SK-N-SH (cell line): ENCODE measurements around the gene SLC9A4. TPM values are rescaled to one million over a fixed set of nuclear protein-coding genes. Genes with fewer than 3 reads are reported as not detected.

Experiments used
- CTCF ChIA-PET: fragments of 300-600, 350-600 bp; formaldehyde crosslinking; extraction: SDS; loops from one replicate; lab custom pipeline; 2021; lab: Yijun Ruan, JAX
- POLR2A ChIA-PET: fragments of 350-600 bp; sonication (Branson Sonifier 250); formaldehyde crosslinking; extraction: SDS; loops from one replicate; lab custom pipeline; 2020; ENCODE audit warnings: antibody characterized with exemption, inconsistent platforms; lab: Yijun Ruan, JAX
- DNase-seq: peaks from one replicate; pipeline ENCODE4 v3.0.0; 2012
- H2AFZ ChIP-seq: fragments of 200-600 bp; sonication (generic); 2 replicates; pipeline ENCODE4 v1.8.1; 2016; ENCODE audit warnings: antibody characterized with exemption, mild to moderate bottlenecking, low read depth
- H3F3A ChIP-seq: fragments of 200-600 bp; sonication (generic); replicated peaks from 2 replicates; pipeline ENCODE3; 2016; ENCODE audit warnings: antibody characterized with exemption, mild to moderate bottlenecking; ENCODE audit not compliant: insufficient read depth
- H3K27ac ChIP-seq, 2 experiments: fragments of 200-500 bp in 1 of 2; fragments of 200-600 bp in 1 of 2; sonication (Bioruptor generic) in 1 of 2; sonication (generic), shearing (Covaris generic) in 1 of 2; 2 replicates each; pipeline versions ENCODE4 v1.5.1 to v1.6.1; 2014 to 2016; ENCODE audit warnings: low read depth in 2 of 2, inconsistent platforms in 1 of 2, low read length in 1 of 2, mild to moderate bottlenecking in 1 of 2, mixed read lengths in 1 of 2
- H3K27me3 ChIP-seq: fragments of 200-600 bp; sonication (generic), shearing (Covaris generic); 2 replicates; pipeline ENCODE4 v1.6.1; 2016; ENCODE audit warnings: mixed run types; ENCODE audit not compliant: insufficient read depth
- H3K36me3 ChIP-seq, 2 experiments: fragments of 200-500 bp in 1 of 2; fragments of 200-600 bp in 1 of 2; sonication (Bioruptor generic) in 1 of 2; sonication (generic) in 1 of 2; replicated peaks in 1 of 2; 2 replicates each; pipeline versions ENCODE3 to v1.5.1; 2014 to 2016; ENCODE audit warnings: low read length in 1 of 2, mild to moderate bottlenecking in 1 of 2; ENCODE audit not compliant: insufficient read depth in 2 of 2, control insufficient read depth in 1 of 2
- H3K4me1 ChIP-seq, 2 experiments: fragments of 200-500 bp in 1 of 2; fragments of 200-600 bp in 1 of 2; sonication (Bioruptor generic) in 1 of 2; sonication (generic), shearing (Covaris generic) in 1 of 2; 2 replicates each; pipeline versions ENCODE4 v1.5.1 to v1.6.1; 2014 to 2016; ENCODE audit warnings: low read depth in 1 of 2, low read length in 1 of 2, mixed run types in 1 of 2; ENCODE audit not compliant: insufficient read depth in 2 of 2, control insufficient read depth in 1 of 2
- H3K4me2 ChIP-seq: fragments of 200-600 bp; sonication (generic), shearing (Covaris generic); 2 replicates; pipeline ENCODE4 v1.6.1; 2017; ENCODE audit warnings: mixed run types
- H3K4me3 ChIP-seq, 2 experiments: fragments of 200-500 bp in 1 of 2; fragments of 200-600 bp in 1 of 2; sonication (Bioruptor generic) in 1 of 2; sonication (generic), shearing (Covaris generic) in 1 of 2; 2 replicates each; pipeline versions ENCODE4 v1.5.1 to v1.8.1; 2014 to 2016; ENCODE audit warnings: low read depth in 2 of 2, inconsistent platforms in 1 of 2, low read length in 1 of 2, mild to moderate bottlenecking in 1 of 2, mixed read lengths in 1 of 2, moderate library complexity in 1 of 2
- H3K79me2 ChIP-seq: fragments of 200-600 bp; sonication (generic); 2 replicates; pipeline ENCODE4 v1.8.1; 2017; ENCODE audit warnings: mild to moderate bottlenecking; ENCODE audit not compliant: insufficient read depth
- H3K9ac ChIP-seq: fragments of 200-600 bp; sonication (generic); 2 replicates; pipeline ENCODE4 v1.6.1; 2017; ENCODE audit warnings: mixed run types
- H3K9me2 ChIP-seq: fragments of 200-600 bp; sonication (generic); 2 replicates; pipeline ENCODE4 v1.6.1; 2017; ENCODE audit warnings: mixed run types
- H3K9me3 ChIP-seq: fragments of 200-600 bp; sonication (generic); 2 replicates; pipeline ENCODE4 v1.6.1; 2017; ENCODE audit warnings: mixed run types, mild to moderate bottlenecking, moderate library complexity
- H4K20me1 ChIP-seq: fragments of 200-600 bp; sonication (generic); 2 replicates; pipeline ENCODE4 v1.6.1; 2017; ENCODE audit warnings: mild to moderate bottlenecking, mixed run types; ENCODE audit not compliant: insufficient read depth
- CTCF ChIP-seq: fragments of 200-600 bp; sonication (generic); IDR thresholded peaks from 2 replicates; pipeline ENCODE4 v1.6.1; 2017; ENCODE audit warnings: antibody characterized with exemption, mild to moderate bottlenecking, moderate library complexity
- ELF1 ChIP-seq: IDR thresholded peaks from 2 replicates; pipeline ENCODE4 v1.4.0; 2012
- EP300 ChIP-seq, 2 experiments: IDR thresholded peaks; 2 replicates each; pipeline versions ENCODE4 v1.4.0 to v1.6.1; 2012; ENCODE audit warnings: borderline replicate concordance in 1 of 2, low read depth in 1 of 2, low read length in 1 of 2
- EZH2phosphoT487 ChIP-seq: fragments of 200-600 bp; sonication (generic); IDR thresholded peaks from 2 replicates; pipeline ENCODE4 v1.6.1; 2017; ENCODE audit warnings: low read depth, mixed run types, mild to moderate bottlenecking, antibody characterized with exemption, moderate library complexity, borderline replicate concordance
- GATA2 ChIP-seq: sonication (generic); formaldehyde crosslinking; IDR thresholded peaks from 2 replicates; pipeline ENCODE4 v1.5.0; 2020; ENCODE audit warnings: mild to moderate bottlenecking, missing genetic modification reagents
- MEF2A ChIP-seq: IDR thresholded peaks from 2 replicates; pipeline ENCODE4 v1.4.0; 2012; ENCODE audit warnings: low read depth, borderline replicate concordance
- RAD21 ChIP-seq: IDR thresholded peaks from 2 replicates; pipeline ENCODE4 v1.6.1; 2012; ENCODE audit warnings: mild to moderate bottlenecking, low read length
- RFX5 ChIP-seq: IDR thresholded peaks from 2 replicates; pipeline ENCODE4 v1.6.1; 2012; ENCODE audit warnings: mild to moderate bottlenecking, improper control_type of control experiment, low read length
- SIN3A ChIP-seq: IDR thresholded peaks from 2 replicates; pipeline ENCODE4 v1.6.1; 2012; ENCODE audit warnings: low read depth, mild to moderate bottlenecking, low read length, moderate library complexity, borderline replicate concordance
- SMC3 ChIP-seq: IDR thresholded peaks from 2 replicates; pipeline ENCODE4 v1.6.1; 2012; ENCODE audit warnings: low read depth, low read length, improper control_type of control experiment
- YY1 ChIP-seq: IDR thresholded peaks from 2 replicates; pipeline ENCODE4 v1.4.0; 2012; ENCODE audit warnings: low read depth, mild to moderate bottlenecking
- WGBS: methylation state at CpG from one replicate; pipeline ENCODE4 v1.1.6; 2017; ENCODE audit warnings: low lambda C conversion rate; 5-methylcytosine and 5-hydroxymethylcytosine counted together
- polyA plus RNA-seq, 3 experiments: library from polyadenylated mRNA; depleted of rRNA; stranded (reverse); fragments of >200 nt; gene quantifications; 2 replicates each; pipeline ENCODE4 v1.2.3, GENCODE V29; 2012
- TF ChIP-seq, protein P1 (sequence below): fragments of 150-350 bp; IDR thresholded peaks from 2 replicates; pipeline ENCODE4 v1.6.1; 2016; ENCODE audit warnings: mild to moderate bottlenecking, low read depth, low read length
- TF ChIP-seq, protein P2 (sequence below): IDR thresholded peaks from 2 replicates; pipeline ENCODE4 v1.4.0; 2012; ENCODE audit warnings: low read depth, borderline replicate concordance

SLC9A4 gene
- polyA plus RNA-seq (2012; rRNA removed), result 0.07 and 0.11 TPM in 2 replicates
- 0.10 and 0.12 TPM in 2 replicates for polyA plus RNA-seq (2012; cell fraction: cytosol; rRNA removed)
- 0.15 TPM in 1 of 2 replicates, not detected in the other for polyA plus RNA-seq (2012; cell fraction: nucleus; rRNA removed)

DNA sequence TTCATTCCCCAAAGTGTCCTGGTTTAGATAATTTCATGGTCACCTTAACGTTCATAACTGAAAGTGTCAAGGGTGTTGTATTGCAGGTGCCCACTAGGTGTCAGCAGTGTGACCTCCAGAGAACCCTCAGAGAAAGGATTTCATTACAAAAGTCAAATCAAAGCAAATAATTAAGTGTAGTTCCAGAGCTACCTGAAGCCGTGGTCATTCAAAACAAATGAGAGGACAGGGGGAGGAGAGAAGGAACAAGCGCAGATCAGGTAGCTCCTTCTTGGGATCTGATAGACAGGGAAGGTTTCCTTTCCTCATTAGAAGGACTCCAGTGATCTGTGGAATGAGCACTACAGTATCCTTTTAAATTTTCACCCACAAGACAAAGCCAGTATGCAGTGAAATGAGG is at the start of gene SLC9A4:
SLC9A4 (plus strand) TSS at position 207 of the 400 bp plus-strand sequence. CDS start 534 bp downstream, outside the sequence.
- peak within 1 kb of the TSS in 1 of 2 experiments; percentile 10; a peak in 1 of 4 replicates for H3K4me3 ChIP-seq
- H3K9me2 ChIP-seq, result no peaks in the 10 kb centered on the region
- TF ChIP-seq EZH2phosphoT487, result no peak
- peak; percentile 78 for TF ChIP-seq SMC3
- peak; percentile 98 for TF ChIP-seq CTCF
- TF ChIP-seq RAD21, result peak; percentile 66
- H3K4me2 ChIP-seq, result no peak within 1 kb of the TSS
- POLR2A ChIA-PET, result no interaction called here
- no peaks in the 10 kb centered on the region for H3K79me2 ChIP-seq
- H3K9me3 ChIP-seq, result peaks cover 9% of the 10 kb centered on the region
- no peak within 1 kb of the TSS for H3K9ac ChIP-seq
- no peaks in the 10 kb centered on the region for H3K4me1 ChIP-seq
- WGBS, result 0% methylated on average over 3 of the region's 3 CpGs
- DNase-seq, result peak; percentile 34
- H3K27ac ChIP-seq, result no peak within 1 kb of the TSS
- H3K27me3 ChIP-seq, result no peaks in the 10 kb centered on the region
- H4K20me1 ChIP-seq, result no peaks in the 10 kb centered on the region
- H3K36me3 ChIP-seq, result no peaks in the 10 kb centered on the region
- H2AFZ ChIP-seq, result peak within 1 kb of the TSS; percentile 9; the same call in 1 of the 2 replicates
- CTCF ChIA-PET, result interaction anchor here (0.6 to 3.4 kb wide), 24 partner anchors 8 to 310 kb away, joined by 3 to 26 read pairs (median 5); partner anchors contain the start of gene IL18RAP
- no peaks in the 10 kb centered on the region for H3F3A ChIP-seq

GRCh38 chr2:102423368-102423767 is 49.7 kb upstream of the SLC9A4 start:
- POLR2A ChIA-PET, result no interaction called here
- TF ChIP-seq, protein P1, sequence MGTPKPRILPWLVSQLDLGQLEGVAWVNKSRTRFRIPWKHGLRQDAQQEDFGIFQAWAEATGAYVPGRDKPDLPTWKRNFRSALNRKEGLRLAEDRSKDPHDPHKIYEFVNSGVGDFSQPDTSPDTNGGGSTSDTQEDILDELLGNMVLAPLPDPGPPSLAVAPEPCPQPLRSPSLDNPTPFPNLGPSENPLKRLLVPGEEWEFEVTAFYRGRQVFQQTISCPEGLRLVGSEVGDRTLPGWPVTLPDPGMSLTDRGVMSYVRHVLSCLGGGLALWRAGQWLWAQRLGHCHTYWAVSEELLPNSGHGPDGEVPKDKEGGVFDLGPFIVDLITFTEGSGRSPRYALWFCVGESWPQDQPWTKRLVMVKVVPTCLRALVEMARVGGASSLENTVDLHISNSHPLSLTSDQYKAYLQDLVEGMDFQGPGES, result no peak
- TF ChIP-seq GATA2 (CRISPR knock-in tag) (no peak), ELF1 (no peak)
- no peak overlapping the region for H3K4me3 ChIP-seq
- no peaks in the 10 kb centered on the region; the same call in 1 of the 2 replicates for H3K9me2 ChIP-seq
- no peaks in the 10 kb centered on the region for H3K36me3 ChIP-seq
- no peaks in the 10 kb centered on the region for H4K20me1 ChIP-seq
- no peaks in the 10 kb centered on the region for H3K9me3 ChIP-seq
- H3F3A ChIP-seq, result no peaks in the 10 kb centered on the region
- H3K4me2 ChIP-seq, result no peak overlapping the region
- CTCF ChIA-PET, result interaction anchor here (1.4 kb wide), 1 partner anchor 49 kb away, joined by 4 read pairs; the partner anchor contains the start of gene SLC9A4
- H3K9ac ChIP-seq, result no peak overlapping the region
- peaks cover 7% of the 10 kb centered on the region; the same call in 1 of the 2 replicates for H3K27me3 ChIP-seq
- H3K79me2 ChIP-seq, result no peaks in the 10 kb centered on the region
- WGBS, result 0% methylated on average over 2 of the region's 2 CpGs
- DNase-seq, result no peak
- H3K27ac ChIP-seq, result no peak overlapping the region
- no peak overlapping the region for H2AFZ ChIP-seq
- no peaks in the 10 kb centered on the region for H3K4me1 ChIP-seq

GRCh38 chr2:102424754-102425153 is 48.3 kb upstream of the SLC9A4 start:
- Histone ChIP-seq H2AFZ (no peak overlapping the region), H3K27me3 (peaks cover 6% of the 10 kb centered on the region; the same call in 1 of the 2 replicates), H3K4me3 (no peak overlapping the region), H3K4me2 (no peak overlapping the region), H3K9ac (no peak overlapping the region), H3K9me2 (no peaks in the 10 kb centered on the region; the same call in 1 of the 2 replicates), H3K9me3 (no peaks in the 10 kb centered on the region), H4K20me1 (no peaks in the 10 kb centered on the region), H3K27ac (no peak overlapping the region), H3F3A (no peaks in the 10 kb centered on the region), H3K4me1 (no peaks in the 10 kb centered on the region), H3K79me2 (no peaks in the 10 kb centered on the region), H3K36me3 (no peaks in the 10 kb centered on the region)
- POLR2A ChIA-PET, result no interaction called here
- DNase-seq, result no peak
- WGBS, result 0% methylated on average over 3 of the region's 3 CpGs
- CTCF ChIA-PET, result no interaction called here
- TF ChIP-seq, protein P2, sequence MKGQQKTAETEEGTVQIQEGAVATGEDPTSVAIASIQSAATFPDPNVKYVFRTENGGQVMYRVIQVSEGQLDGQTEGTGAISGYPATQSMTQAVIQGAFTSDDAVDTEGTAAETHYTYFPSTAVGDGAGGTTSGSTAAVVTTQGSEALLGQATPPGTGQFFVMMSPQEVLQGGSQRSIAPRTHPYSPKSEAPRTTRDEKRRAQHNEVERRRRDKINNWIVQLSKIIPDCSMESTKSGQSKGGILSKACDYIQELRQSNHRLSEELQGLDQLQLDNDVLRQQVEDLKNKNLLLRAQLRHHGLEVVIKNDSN, result no peak
- TF ChIP-seq EP300 (IDR thresholded peaks at IDR 0.05; ENCODE audit: borderline replicate concordance in 1 of 2, low read depth in 1 of 2, low read length in 1 of 2), result no peak
- TF ChIP-seq YY1, result no peak
- TF ChIP-seq SMC3, result no peak
- TF ChIP-seq MEF2A, result no peak
- TF ChIP-seq SIN3A, result no peak
- no peak for TF ChIP-seq RAD21
- no peak for TF ChIP-seq RFX5
